Nephron progenitor cell (in vitro differentiated cells): Measurements from ENCODE around the gene LENG9.

ENCODE experiments used
- DNase-seq: peaks from one replicate; pipeline ENCODE4 v3.0.0; 2021
- H3K27ac Mint-ChIP-seq: 2 replicates; pipeline ENCODE4 v1.8.0; 2021; ENCODE audit warnings: mild to moderate bottlenecking, moderate library complexity, mixed read lengths
- H3K27me3 Mint-ChIP-seq: 2 replicates; pipeline ENCODE4 v1.8.0; 2021; ENCODE audit warnings: mild to moderate bottlenecking, low read depth, mixed read lengths; ENCODE audit not compliant: poor library complexity
- H3K36me3 Mint-ChIP-seq: 2 replicates; pipeline ENCODE4 v1.8.0; 2021; ENCODE audit warnings: low read depth, mixed read lengths
- H3K4me1 Mint-ChIP-seq: 2 replicates; pipeline ENCODE4 v1.8.0; 2021; ENCODE audit warnings: mixed read lengths
- H3K4me3 Mint-ChIP-seq: 2 replicates; pipeline ENCODE4 v1.8.0; 2021; ENCODE audit warnings: mild to moderate bottlenecking, moderate library complexity, mixed read lengths
- H3K9me3 Mint-ChIP-seq: 2 replicates; pipeline ENCODE4 v1.8.0; 2021; ENCODE audit warnings: mild to moderate bottlenecking, moderate library complexity, mixed read lengths
- TF ChIP-seq, protein P1 (sequence below): fragments of 200-600 bp; sonication (generic); IDR thresholded peaks from 2 replicates; pipeline ENCODE4 v1.5.0; 2021; ENCODE audit warnings: antibody characterized with exemption

The LENG9 gene

DNA sequence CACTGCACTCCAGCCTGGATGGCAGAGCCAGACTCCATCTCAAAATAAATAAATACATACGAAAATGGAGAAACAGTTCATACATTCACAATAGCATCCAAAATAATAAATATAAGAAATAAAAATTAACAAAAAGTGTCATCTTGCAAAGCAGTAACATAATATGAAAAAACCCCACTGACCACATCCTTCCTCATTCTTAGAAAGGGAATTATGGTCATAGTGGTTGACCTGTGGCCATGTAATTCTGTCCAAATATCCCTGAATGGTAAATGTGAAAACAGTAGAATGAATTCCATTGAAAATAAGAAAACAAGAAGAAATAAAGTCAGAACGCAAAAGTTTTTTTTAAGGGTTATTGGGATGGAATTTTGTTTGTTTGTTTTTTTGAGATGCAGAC, 16.5 kb upstream of the LENG9 start:
- peaks cover 11% of the 10 kb centered on the region for H3K9me3 Mint-ChIP-seq
- no peak overlapping the region for H3K27ac Mint-ChIP-seq
- H3K4me3 Mint-ChIP-seq, result no peak overlapping the region
- no peaks in the 10 kb centered on the region for H3K36me3 Mint-ChIP-seq
- no peaks in the 10 kb centered on the region for H3K4me1 Mint-ChIP-seq
- no peak for DNase-seq
- peaks cover 68% of the 10 kb centered on the region for H3K27me3 Mint-ChIP-seq
- TF ChIP-seq, protein P1, sequence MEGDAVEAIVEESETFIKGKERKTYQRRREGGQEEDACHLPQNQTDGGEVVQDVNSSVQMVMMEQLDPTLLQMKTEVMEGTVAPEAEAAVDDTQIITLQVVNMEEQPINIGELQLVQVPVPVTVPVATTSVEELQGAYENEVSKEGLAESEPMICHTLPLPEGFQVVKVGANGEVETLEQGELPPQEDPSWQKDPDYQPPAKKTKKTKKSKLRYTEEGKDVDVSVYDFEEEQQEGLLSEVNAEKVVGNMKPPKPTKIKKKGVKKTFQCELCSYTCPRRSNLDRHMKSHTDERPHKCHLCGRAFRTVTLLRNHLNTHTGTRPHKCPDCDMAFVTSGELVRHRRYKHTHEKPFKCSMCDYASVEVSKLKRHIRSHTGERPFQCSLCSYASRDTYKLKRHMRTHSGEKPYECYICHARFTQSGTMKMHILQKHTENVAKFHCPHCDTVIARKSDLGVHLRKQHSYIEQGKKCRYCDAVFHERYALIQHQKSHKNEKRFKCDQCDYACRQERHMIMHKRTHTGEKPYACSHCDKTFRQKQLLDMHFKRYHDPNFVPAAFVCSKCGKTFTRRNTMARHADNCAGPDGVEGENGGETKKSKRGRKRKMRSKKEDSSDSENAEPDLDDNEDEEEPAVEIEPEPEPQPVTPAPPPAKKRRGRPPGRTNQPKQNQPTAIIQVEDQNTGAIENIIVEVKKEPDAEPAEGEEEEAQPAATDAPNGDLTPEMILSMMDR, result no peak

DNA sequence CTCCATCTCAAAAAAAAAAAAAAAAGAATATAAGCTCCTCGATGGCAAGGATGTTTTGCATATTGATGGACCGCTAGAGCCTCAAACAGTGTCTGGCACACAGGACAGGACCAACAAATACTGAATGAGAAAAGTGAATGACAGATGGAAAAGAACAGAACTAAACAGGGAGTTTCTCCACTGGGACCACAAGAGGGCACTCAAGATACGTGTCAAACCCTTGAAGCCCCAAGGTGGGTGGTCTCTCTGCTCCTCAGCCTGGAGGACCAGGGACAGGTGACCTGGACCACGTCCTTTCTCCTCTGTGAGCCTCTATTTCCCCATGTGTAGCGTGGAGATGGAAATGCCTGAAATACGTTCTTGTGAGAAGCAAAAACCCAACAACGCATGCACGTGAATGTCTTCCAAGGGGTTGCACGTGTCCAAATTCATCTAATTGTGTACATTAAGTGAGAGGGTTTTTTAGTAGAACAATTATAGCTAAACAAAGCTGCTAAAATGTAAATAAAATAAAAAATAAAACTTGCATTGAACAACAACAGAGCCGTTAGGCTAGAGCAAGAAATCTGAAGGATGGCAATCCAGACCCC, 15.2 kb upstream of the LENG9 start:
- Mint-ChIP-seq H3K27me3 (peaks cover 73% of the 10 kb centered on the region), H3K4me1 (peaks cover 4% of the 10 kb centered on the region), H3K36me3 (no peaks in the 10 kb centered on the region), H3K4me3 (no peak overlapping the region), H3K27ac (no peak overlapping the region), H3K9me3 (peaks cover under 1% of the 10 kb centered on the region)
- peak; percentile 73 for DNase-seq
- TF ChIP-seq, protein P1, result peak; percentile 66

DNA sequence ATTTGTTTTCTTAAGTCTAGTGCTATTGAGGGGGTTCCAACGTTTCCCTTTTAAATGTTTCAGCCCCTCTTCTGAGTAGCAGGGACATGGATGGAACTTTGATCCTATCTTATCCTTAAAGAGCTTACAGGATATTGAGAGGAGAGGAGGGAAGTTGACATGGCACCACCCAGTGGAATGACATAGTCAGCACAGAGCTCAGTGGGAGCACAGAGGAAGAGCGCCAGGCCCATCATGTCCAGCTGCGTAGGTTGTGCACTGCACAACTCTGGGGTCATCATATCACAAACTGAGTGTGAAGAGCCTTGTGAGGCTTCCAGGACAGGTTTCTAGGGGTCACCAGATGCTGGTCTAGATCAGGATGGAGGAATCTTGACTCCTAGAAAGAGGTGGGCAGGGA, 14.1 kb upstream of the LENG9 start:
- Mint-ChIP-seq H3K4me1 (peaks cover 12% of the 10 kb centered on the region), H3K27ac (no peak overlapping the region), H3K27me3 (peaks cover 80% of the 10 kb centered on the region), H3K9me3 (no peaks in the 10 kb centered on the region), H3K36me3 (no peaks in the 10 kb centered on the region), H3K4me3 (no peak overlapping the region)
- TF ChIP-seq, protein P1, result no peak
- no peak for DNase-seq

DNA sequence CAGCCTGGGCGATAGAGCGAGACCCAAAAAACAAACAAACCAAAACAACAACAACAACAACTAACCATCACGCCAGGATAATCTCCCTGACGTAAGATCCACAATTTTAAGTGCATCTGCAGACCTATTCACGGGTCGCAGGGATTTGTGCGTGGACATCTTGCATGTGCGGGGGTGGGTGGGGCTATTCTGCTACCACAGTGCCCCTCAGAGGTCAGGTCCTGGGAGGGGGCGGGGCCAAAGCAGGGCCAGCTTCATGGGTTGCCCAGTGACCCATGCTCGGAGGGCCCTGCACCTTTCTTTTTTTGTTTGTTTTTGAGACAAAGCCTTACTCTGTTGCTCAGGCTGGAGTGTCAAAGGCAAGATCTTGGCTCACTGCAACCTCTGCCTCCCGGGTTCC, 12.1 kb upstream of the LENG9 start:
- Mint-ChIP-seq H3K4me1 (peaks cover 16% of the 10 kb centered on the region), H3K4me3 (no peak overlapping the region), H3K36me3 (no peaks in the 10 kb centered on the region), H3K27me3 (peaks cover 76% of the 10 kb centered on the region), H3K27ac (no peak overlapping the region), H3K9me3 (no peaks in the 10 kb centered on the region)
- TF ChIP-seq, protein P1, result no peak
- no peak for DNase-seq

DNA sequence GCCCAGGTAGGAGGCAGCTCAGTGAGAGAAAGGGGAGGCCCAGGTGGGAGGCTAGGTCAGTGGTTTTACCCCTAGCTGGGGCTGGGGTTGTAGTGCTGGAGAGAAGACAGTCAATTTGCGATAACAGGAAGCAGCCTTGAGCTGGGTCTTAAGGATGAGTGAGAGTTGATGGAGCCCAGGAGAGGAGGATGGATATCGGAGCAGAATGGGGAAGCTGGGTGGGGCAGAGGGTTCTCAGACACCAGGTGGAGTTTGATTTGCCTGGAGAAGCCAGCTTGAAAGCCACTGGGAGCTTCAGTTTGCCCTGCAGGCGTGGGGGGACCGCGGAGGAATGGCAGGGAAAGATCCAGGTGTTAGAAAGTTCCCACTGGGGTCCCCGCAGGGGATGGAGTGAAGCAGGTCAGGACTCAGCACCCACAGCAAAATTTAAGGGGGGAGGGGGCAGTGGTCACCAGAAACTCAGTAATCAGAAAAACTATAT, 10.4 kb upstream of the LENG9 start:
- Mint-ChIP-seq H3K36me3 (no peaks in the 10 kb centered on the region), H3K27ac (no peak overlapping the region), H3K4me3 (no peak overlapping the region), H3K27me3 (peaks cover 80% of the 10 kb centered on the region), H3K4me1 (peaks cover 29% of the 10 kb centered on the region), H3K9me3 (no peaks in the 10 kb centered on the region)
- DNase-seq, result no peak
- TF ChIP-seq, protein P1, result no peak
